HG03565 (cell line): ENCODE measurements around the gene RGL3.
"Not testable (repeated sequence)": the region's sequence is repeated elsewhere in the genome, so short reads cannot be mapped to it uniquely, and the experiment has no call there.

Experiments used
- ATAC-seq: cut with Tn5 transposase; IDR thresholded peaks from one replicate; pipeline ENCODE4 v1.9.1; 2021; ENCODE audit warnings: mild to moderate bottlenecking, moderate library complexity; ENCODE audit not compliant: unreplicated experiment

Gene RGL3

DNA sequence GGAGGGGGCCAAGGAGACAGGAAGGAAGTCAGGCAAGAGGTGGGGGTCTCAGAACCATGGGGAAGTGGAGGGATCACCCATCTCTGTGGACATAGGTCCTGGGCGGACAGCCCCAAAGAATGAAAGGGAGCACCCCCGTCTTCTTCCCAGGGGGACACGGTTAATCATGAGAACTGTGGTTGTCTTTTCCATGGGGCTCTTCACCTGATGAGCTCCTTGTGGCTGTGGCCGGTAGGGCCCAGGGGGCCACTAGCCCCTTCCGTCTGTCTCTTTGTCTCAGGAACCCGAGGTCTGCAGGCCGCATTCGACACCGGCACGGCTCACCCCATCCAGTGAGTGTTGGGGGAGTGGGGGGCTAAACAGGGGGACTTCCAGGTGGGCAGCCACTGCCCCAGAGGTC, 55.2 kb downstream of the RGL3 start:
- ATAC-seq: no peak

GRCh38 chr19:11361771-11362731, 57.1 kb downstream of the RGL3 start:
- ATAC-seq: no peak

DNA sequence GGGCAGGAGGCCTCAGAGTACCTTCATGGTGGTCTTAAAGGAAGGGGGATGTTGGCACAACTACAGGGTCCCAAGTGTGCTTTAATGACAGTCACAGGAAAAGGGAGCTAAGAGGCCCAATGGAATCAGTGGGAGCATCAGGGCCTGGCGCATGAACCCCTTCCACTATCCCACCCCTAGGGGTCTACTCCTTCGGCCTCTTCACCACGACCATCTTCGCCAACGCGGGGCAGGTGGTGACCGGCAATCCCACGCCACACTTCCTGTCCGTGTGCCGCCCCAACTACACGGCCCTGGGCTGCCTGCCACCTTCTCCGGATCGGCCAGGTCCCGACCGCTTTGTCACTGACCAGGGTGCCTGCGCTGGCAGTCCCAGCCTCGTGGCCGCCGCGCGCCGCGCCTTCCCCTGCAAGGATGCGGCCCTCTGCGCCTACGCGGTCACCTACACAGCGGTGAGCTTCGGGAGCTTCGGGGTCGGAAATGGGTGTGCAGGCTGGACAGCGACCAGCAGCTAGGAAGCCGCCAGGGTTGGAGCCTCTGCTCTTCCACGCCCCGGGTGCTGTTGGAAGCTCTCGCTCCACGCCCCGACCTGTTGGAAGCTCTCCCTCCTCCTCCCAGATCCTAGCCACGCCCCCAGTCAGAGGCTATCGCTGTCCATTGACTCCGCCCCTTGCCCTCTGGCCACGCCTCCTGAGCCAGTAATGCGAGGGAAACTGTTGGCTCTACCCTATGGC, 57.9 kb downstream of the RGL3 start:
- no peak for ATAC-seq

GRCh38 chr19:11359421-11359820, 59.7 kb downstream of the RGL3 start:
- ATAC-seq: no peak

GRCh38 chr19:11356676-11357550, 62.2 kb downstream of the RGL3 start:
- no peak for ATAC-seq

DNA sequence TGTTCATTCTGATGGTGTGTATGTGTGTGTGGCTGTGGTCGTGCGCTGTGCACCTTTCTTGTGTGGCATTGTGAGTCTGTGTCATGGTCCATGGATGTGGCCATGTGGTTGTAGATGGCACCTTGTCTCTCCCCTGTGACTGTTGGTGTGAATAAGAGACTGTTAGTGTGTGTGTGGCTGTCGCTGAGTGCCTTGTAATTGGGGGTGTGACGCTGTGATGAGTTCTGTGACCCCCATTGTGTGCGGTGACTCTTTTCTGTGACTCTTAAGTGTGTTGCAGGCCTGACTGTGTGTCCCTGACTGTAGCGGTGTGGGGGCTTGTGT, 63.1 kb downstream of the RGL3 start:
- ATAC-seq: no peak

- no peak for ATAC-seq
Measured at GRCh38 chr19:11355160-11356073, 63.7 kb downstream of the RGL3 start, which contains the start of gene PLPPR2. TSS of gene PLPPR2 (plus strand) at chr19:11355432. CDS start at chr19:11357674, 2,242 bp downstream.

- ATAC-seq: not testable (repeated sequence)
Measured at GRCh38 chr19:11354102-11354501, 65.0 kb downstream of the RGL3 start.

DNA sequence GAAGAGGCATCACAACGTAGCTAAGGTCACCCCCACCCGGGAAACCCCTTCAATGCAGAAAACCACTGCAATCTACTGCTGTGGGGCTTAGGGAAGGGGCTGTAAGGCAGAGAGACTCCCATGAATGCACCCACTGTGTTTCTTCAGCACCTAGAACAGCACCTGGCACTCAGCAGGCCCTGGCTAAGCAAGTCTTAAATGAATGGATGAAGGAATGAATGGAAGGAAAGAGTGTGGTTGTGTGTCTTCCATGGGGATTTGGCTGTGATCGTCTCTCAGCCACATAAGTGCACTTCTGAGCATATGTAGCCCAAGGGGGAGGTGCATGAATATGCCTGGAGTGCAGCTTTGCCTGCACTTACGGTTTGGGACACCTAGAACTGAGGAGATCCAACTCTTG, 69.9 kb downstream of the RGL3 start:
- ATAC-seq: no peak

DNA sequence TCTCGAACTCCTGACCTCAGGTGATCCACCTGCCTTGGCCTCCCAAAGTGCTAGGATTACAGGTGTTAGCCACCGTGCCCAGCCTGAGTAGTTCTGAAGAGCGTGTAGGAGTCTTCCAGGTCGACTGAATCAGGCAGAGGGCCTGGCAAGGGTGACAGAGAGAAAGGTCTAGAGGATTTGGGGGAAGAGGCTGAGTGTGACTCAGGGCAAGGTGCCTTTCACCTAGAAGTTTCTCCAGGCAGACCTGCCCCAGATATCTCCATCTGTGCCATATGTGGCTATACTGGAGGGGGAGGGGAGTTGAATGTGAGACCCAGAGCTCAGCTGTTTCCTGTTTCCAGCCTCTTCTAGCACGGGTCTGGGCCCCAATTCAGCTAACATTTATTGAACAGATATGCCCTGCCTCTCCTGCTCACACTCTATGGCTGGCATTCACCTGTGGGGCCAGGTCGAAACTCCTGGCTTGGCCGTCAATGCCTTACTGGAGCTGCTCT, 71.5 kb downstream of the RGL3 start:
- ATAC-seq: no peak

GRCh38 chr19:11346104-11346940, 72.8 kb downstream of the RGL3 start, which contains the start of the genes CCDC159 and TMEM205:
TSS of gene CCDC159 (plus strand) at chr19:11346519. CDS start at chr19:11346607, 88 bp downstream.
TSS of gene TMEM205 (minus strand) at chr19:11346268. CDS start at chr19:11345619, 649 bp downstream.
- ATAC-seq: peak; percentile 86

DNA sequence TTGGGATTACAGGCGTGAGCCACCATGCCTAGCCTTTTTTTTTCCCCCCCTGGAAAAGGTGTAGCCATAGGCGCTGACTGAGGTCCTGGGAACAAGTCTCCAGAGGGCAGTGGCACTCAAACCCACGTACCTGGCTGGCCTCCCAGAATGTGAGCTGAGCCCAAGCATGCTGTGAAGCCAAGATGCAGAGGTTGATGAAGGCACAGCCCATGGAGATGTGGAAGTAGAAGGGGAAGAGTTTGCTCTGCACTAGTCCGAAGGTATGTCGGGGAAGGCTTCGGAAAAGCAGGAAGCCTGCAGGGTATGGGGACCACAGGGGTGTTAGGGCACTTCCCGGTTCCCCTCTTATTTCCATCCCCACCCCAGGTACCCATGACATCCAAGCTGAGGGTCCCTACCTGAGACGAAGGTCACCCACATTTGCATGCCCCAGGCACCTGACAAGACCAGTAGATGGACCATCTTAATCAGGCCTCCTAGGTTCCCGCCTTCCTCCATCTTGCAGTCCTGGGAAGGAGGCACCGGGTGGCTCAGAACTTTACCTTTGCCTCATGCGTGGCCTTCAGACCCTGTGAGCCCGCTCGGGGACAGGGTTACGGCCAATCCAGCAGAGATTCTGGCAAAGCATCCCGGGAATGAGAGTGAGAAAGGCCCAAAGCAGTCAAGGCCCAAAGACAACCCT, 73.9 kb downstream of the RGL3 start:
- ATAC-seq: no peak
